ENCODE results near the gene GPRC5D. TPM values are rescaled to one million over a fixed set of nuclear protein-coding genes. Genes with fewer than 3 reads are reported as not detected.

The GPRC5D gene
- total RNA-seq, 2 experiments from 2014 or later = not detected

- no peak for ATAC-seq (ENCODE audit: low read depth)
- peaks cover 10% of the 10 kb centered on the region for H3K36me3 Mint-ChIP-seq
- peaks cover 11% of the 10 kb centered on the region for H3K4me1 Mint-ChIP-seq
- POLR2A ChIA-PET = no interaction called here
- H3K27ac Mint-ChIP-seq = no peak overlapping the region
- DNase-seq = no peak
- H3K9me3 Mint-ChIP-seq = no peaks in the 10 kb centered on the region
- no peaks in the 10 kb centered on the region for H3K27me3 Mint-ChIP-seq
- no peak overlapping the region for H3K4me3 Mint-ChIP-seq
Measured at GRCh38 chr12:12990700-12991468, 38.9 kb upstream of the GPRC5D start.

GRCh38 chr12:12987421-12987820, 35.5 kb upstream of the GPRC5D start:
- H3K4me1 Mint-ChIP-seq = peaks cover 4% of the 10 kb centered on the region
- H3K36me3 Mint-ChIP-seq = peaks cover 5% of the 10 kb centered on the region
- no peak for ATAC-seq (ENCODE audit: low read depth)

GRCh38 chr12:12986775-12987331, 34.9 kb upstream of the GPRC5D start:
- POLR2A ChIA-PET = no interaction called here
- H3K4me1 Mint-ChIP-seq = peaks cover 4% of the 10 kb centered on the region
- DNase-seq (no peak), ATAC-seq (ENCODE audit: low read depth) (no peak)
- no peaks in the 10 kb centered on the region for H3K27me3 Mint-ChIP-seq
- H3K4me3 Mint-ChIP-seq = no peak overlapping the region
- H3K36me3 Mint-ChIP-seq = peaks cover 5% of the 10 kb centered on the region
- no peaks in the 10 kb centered on the region for H3K9me3 Mint-ChIP-seq
- H3K27ac Mint-ChIP-seq = no peak overlapping the region

More at GRCh38 chr12:12987421-12987820, 35.5 kb upstream of the GPRC5D start:
- DNase-seq = no peak
- Mint-ChIP-seq H3K4me3 (no peak overlapping the region), H3K27me3 (no peaks in the 10 kb centered on the region), H3K27ac (no peak overlapping the region), H3K9me3 (no peaks in the 10 kb centered on the region)
- POLR2A ChIA-PET = no interaction called here

GRCh38 chr12:12985817-12986408, 33.9 kb upstream of the GPRC5D start:
- POLR2A ChIA-PET = no interaction called here
- DNase-seq (no peak), ATAC-seq (ENCODE audit: low read depth) (no peak)
- no peak overlapping the region for H3K27ac Mint-ChIP-seq
- H3K4me3 Mint-ChIP-seq = no peak overlapping the region
- no peaks in the 10 kb centered on the region for H3K27me3 Mint-ChIP-seq
- H3K36me3 Mint-ChIP-seq = peaks cover 5% of the 10 kb centered on the region
- peaks cover 2% of the 10 kb centered on the region for H3K4me1 Mint-ChIP-seq
- no peaks in the 10 kb centered on the region for H3K9me3 Mint-ChIP-seq

- Mint-ChIP-seq H3K9me3 (no peaks in the 10 kb centered on the region), H3K4me1 (peaks cover 2% of the 10 kb centered on the region), H3K27ac (no peak overlapping the region), H3K27me3 (no peaks in the 10 kb centered on the region), H3K36me3 (peaks cover 5% of the 10 kb centered on the region), H3K4me3 (no peak overlapping the region)
- no peak for DNase-seq
- ATAC-seq (ENCODE audit: low read depth) = no peak
- POLR2A ChIA-PET = no interaction called here
Measured at GRCh38 chr12:12984149-12984548, 32.2 kb upstream of the GPRC5D start.

- Mint-ChIP-seq H3K27ac (no peak overlapping the region), H3K36me3 (peaks cover 5% of the 10 kb centered on the region), H3K4me3 (no peak overlapping the region), H3K9me3 (no peaks in the 10 kb centered on the region), H3K27me3 (no peaks in the 10 kb centered on the region), H3K4me1 (peaks cover 2% of the 10 kb centered on the region)
- POLR2A ChIA-PET = no interaction called here
- DNase-seq = no peak
- no peak for ATAC-seq (ENCODE audit: low read depth)
Measured at GRCh38 chr12:12983420-12984035, 31.6 kb upstream of the GPRC5D start.

GRCh38 chr12:12982331-12982730, 30.4 kb upstream of the GPRC5D start:
- peaks cover 2% of the 10 kb centered on the region for H3K4me1 Mint-ChIP-seq
- POLR2A ChIA-PET = no interaction called here

GRCh38 chr12:12979731-12980259, 27.8 kb upstream of the GPRC5D start:
- POLR2A ChIA-PET = interaction anchor here (0.6 kb wide), 1 partner anchor 8 kb away, joined by 6 read pairs; no protein-coding TSS in a partner anchor
- Mint-ChIP-seq H3K9me3 (no peaks in the 10 kb centered on the region), H3K36me3 (peaks cover 14% of the 10 kb centered on the region), H3K27ac (no peak overlapping the region), H3K27me3 (no peaks in the 10 kb centered on the region), H3K4me1 (peaks cover 7% of the 10 kb centered on the region), H3K4me3 (no peak overlapping the region)
- ATAC-seq (ENCODE audit: low read depth) (no peak), DNase-seq (no peak)

More at GRCh38 chr12:12982331-12982730, 30.4 kb upstream of the GPRC5D start:
- Mint-ChIP-seq H3K4me3 (no peak overlapping the region), H3K36me3 (peaks cover 10% of the 10 kb centered on the region), H3K9me3 (no peaks in the 10 kb centered on the region), H3K27me3 (no peaks in the 10 kb centered on the region), H3K27ac (no peak overlapping the region)
- ATAC-seq (ENCODE audit: low read depth) (no peak), DNase-seq (no peak)

- POLR2A ChIA-PET = interaction anchor here (0.6 kb wide), 1 partner anchor 8 kb away, joined by 6 read pairs; no protein-coding TSS in a partner anchor
- H3K36me3 Mint-ChIP-seq = peaks cover 18% of the 10 kb centered on the region
- ATAC-seq (ENCODE audit: low read depth) (no peak), DNase-seq (no peak)
- H3K4me1 Mint-ChIP-seq = peaks cover 5% of the 10 kb centered on the region
- H3K27me3 Mint-ChIP-seq = no peaks in the 10 kb centered on the region
- H3K9me3 Mint-ChIP-seq = no peaks in the 10 kb centered on the region
- no peak overlapping the region for H3K4me3 Mint-ChIP-seq
- H3K27ac Mint-ChIP-seq = no peak overlapping the region
Measured at GRCh38 chr12:12979126-12979525, 27.2 kb upstream of the GPRC5D start.

- H3K4me3 Mint-ChIP-seq = no peak overlapping the region
- DNase-seq = no peak
- POLR2A ChIA-PET = no interaction called here
- peaks cover 31% of the 10 kb centered on the region for H3K36me3 Mint-ChIP-seq
- H3K27me3 Mint-ChIP-seq = no peaks in the 10 kb centered on the region
- peaks cover 7% of the 10 kb centered on the region for H3K9me3 Mint-ChIP-seq
- H3K4me1 Mint-ChIP-seq = peaks cover 5% of the 10 kb centered on the region
- ATAC-seq (ENCODE audit: low read depth) = no peak
- no peak overlapping the region for H3K27ac Mint-ChIP-seq
Measured at GRCh38 chr12:12977231-12977630, 25.3 kb upstream of the GPRC5D start.

GRCh38 chr12:12976366-12976765, 24.4 kb upstream of the GPRC5D start:
- peaks cover 5% of the 10 kb centered on the region for H3K4me1 Mint-ChIP-seq
- DNase-seq (no peak), ATAC-seq (ENCODE audit: low read depth) (no peak)
- H3K36me3 Mint-ChIP-seq = peaks cover 36% of the 10 kb centered on the region
- H3K27me3 Mint-ChIP-seq = no peaks in the 10 kb centered on the region
- peaks cover 8% of the 10 kb centered on the region for H3K9me3 Mint-ChIP-seq
- POLR2A ChIA-PET = interaction anchor here (1.1 kb wide), 1 partner anchor 13 kb away, joined by 3 read pairs; no protein-coding TSS in a partner anchor
- no peak overlapping the region for H3K27ac Mint-ChIP-seq
- no peak overlapping the region for H3K4me3 Mint-ChIP-seq

- H3K27ac Mint-ChIP-seq = no peak overlapping the region
- DNase-seq = no peak
- H3K27me3 Mint-ChIP-seq = no peaks in the 10 kb centered on the region
- H3K9me3 Mint-ChIP-seq = peaks cover 8% of the 10 kb centered on the region
- peaks cover 5% of the 10 kb centered on the region for H3K4me1 Mint-ChIP-seq
- no peak overlapping the region for H3K4me3 Mint-ChIP-seq
- H3K36me3 Mint-ChIP-seq = peaks cover 40% of the 10 kb centered on the region
- POLR2A ChIA-PET = interaction anchor here (1.1 kb wide), 1 partner anchor 14 kb away, joined by 3 read pairs; no protein-coding TSS in a partner anchor
- ATAC-seq (ENCODE audit: low read depth) = peak; percentile 36
Measured at GRCh38 chr12:12975322-12976077, 23.5 kb upstream of the GPRC5D start.

- ATAC-seq (ENCODE audit: low read depth) = no peak
- H3K4me3 Mint-ChIP-seq = no peak overlapping the region
Measured at GRCh38 chr12:12974211-12974610, 22.2 kb upstream of the GPRC5D start.

More at GRCh38 chr12:12974211-12974610, 22.2 kb upstream of the GPRC5D start:
- Mint-ChIP-seq H3K27ac (peak overlapping the region; percentile 20), H3K36me3 (peaks cover 40% of the 10 kb centered on the region), H3K9me3 (peaks cover 8% of the 10 kb centered on the region), H3K4me1 (peaks cover 5% of the 10 kb centered on the region), H3K27me3 (no peaks in the 10 kb centered on the region)
- POLR2A ChIA-PET = no interaction called here
- no peak for DNase-seq
